ENCODE results near the gene SRSF1.

Gene SRSF1

DNA sequence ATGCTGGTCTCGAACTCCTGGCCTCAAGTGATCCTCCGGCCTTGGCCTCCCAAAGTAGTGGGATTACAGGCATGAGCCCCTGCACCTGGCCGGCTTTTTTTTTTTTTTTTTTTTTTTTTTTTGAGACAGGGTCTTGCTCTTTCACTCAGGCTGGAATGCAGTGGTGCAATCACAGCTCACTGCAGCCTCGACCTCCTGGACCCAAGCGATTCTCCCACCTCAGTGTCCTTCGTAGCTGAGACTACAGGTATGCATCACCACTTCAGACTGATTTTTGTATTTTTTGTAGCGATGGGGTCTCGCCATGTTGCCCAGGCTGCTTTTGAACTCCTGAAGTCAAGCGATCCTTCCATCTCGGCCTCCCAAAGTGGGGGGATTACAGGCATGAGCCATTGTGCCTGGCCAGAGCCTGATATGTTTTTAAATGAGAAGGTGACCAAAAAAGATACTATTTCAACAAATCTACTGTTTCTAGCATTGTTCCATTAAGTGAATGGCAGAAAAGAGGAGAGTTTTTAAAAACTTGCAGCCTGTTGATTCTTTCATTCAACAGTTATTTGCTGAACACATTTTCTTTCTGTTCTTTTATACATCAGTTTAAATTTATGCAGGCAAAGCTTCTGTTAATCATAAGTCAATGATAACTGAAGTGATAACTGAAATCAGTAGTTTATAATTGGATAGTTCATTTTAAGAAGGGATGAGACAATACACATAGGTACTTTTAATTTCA, 3.2 kb upstream of the SRSF1 start:
- no peak for TF ChIP-seq CTCF (IDR thresholded peaks at IDR 0.05; ENCODE audit: insufficient read depth, missing control alignments)
- FAIRE-seq = no peak
- no peak for DNase-seq (ENCODE audit: insufficient read length, low spot score)

DNA sequence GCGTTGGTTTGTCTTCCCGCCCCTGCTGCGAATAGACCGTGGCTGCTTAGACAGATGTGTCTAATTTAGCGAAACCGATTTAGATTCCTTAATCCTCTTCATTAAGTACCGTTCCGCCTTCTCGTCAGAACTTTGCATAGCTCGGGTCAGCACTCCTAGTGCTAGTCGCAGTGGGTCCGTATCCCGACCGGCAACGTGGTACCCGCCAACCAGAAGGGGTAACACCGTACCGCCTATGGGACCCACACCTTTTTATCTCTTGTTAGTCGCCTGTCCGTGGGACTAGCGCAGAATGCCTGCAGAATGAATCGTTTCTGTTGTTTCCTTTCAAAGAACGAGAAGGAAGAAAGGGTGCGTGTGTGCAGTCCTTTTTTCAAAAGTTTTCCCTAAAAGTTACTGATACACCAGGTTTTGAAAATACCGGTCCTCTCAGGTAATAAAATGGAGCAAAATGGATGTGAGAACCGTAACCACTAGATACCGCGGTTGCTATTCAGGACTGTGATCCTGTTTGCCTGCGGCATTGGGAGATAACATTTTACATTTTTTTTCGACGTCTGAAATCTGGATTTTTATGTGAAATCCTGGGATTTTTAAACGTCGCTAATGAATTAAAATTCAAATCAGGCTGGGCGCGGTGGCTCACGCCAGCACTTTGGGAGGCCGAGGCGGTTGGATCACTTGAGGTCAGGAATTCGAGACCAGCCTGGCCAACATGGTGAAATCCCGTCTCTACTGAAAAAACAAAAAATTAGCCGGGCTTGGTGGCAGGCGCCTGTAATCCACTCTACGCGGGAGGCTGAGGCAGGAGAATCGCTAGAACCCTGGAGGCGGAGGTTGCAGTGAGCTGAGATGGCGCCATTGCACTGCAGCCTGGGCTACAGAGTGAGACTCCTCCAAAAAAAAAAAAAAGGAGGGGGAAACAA, 998 bp upstream of the SRSF1 start:
- DNase-seq (ENCODE audit: insufficient read length, low spot score) (no peak), FAIRE-seq (no peak)
- no peak for TF ChIP-seq CTCF (IDR thresholded peaks at IDR 0.05; ENCODE audit: insufficient read depth, missing control alignments)

DNA sequence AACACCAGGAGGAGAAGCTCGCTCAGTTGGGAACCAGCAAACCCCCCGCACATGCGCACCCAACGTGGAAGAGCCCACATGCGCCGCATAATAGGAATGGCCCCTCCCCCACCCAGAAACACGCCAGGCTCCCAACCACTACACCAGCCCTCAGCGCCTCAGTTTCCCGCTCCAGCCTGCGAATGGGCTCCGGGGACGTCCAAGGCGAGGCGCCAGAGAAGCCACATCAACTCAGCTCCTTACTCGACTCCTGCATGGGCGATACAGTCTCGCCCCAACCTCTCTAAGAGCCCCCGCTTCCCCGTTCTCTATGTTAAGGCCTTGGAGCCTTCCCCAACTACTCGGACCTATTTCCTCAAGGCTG, 504 bp downstream of the SRSF1 start:
- FAIRE-seq = no peak
- no peak for DNase-seq (ENCODE audit: insufficient read length, low spot score)
- no peak for TF ChIP-seq CTCF (IDR thresholded peaks at IDR 0.05; ENCODE audit: insufficient read depth, missing control alignments)

- TF ChIP-seq CTCF (IDR thresholded peaks at IDR 0.05; ENCODE audit: insufficient read depth, missing control alignments) = no peak
- FAIRE-seq = no peak
- no peak for DNase-seq (ENCODE audit: insufficient read length, low spot score)
These were observed 1.1 kb downstream of the SRSF1 start for GRCh38 chr17:58005728-58006559.

GRCh38 chr17:58005031-58005727, 1.9 kb downstream of the SRSF1 start:
- no peak for FAIRE-seq
- no peak for TF ChIP-seq CTCF (IDR thresholded peaks at IDR 0.05; ENCODE audit: insufficient read depth, missing control alignments)
- no peak for DNase-seq (ENCODE audit: insufficient read length, low spot score)

GRCh38 chr17:58004060-58004459, 3.0 kb downstream of the SRSF1 start:
- FAIRE-seq (no peak), DNase-seq (ENCODE audit: insufficient read length, low spot score) (no peak)
- TF ChIP-seq CTCF (IDR thresholded peaks at IDR 0.05; ENCODE audit: insufficient read depth, missing control alignments) = no peak
